22Rv1 (cell line): ENCODE results near the gene ZNF654.

ENCODE experiments used
- CTCF ChIP-seq: fragments of 450-650 bp; IDR thresholded peaks from 2 replicates; pipeline ENCODE4 v1.5.1; 2017; ENCODE audit warnings: mild to moderate bottlenecking
- ZFX ChIP-seq: fragments of 450-650 bp; IDR thresholded peaks from 2 replicates; pipeline ENCODE4 v1.6.1; 2017; ENCODE audit warnings: antibody characterized with exemption, borderline replicate concordance

- no peak for TF ChIP-seq CTCF
- TF ChIP-seq ZFX = no peak
Observed at GRCh38 chr3:88137836-88138235, 78.8 kb downstream of the ZNF654 start.
